OCI-LY1 (cell line): ENCODE measurements around the gene OR56A1.

Experiments
- H2AFZ ChIP-seq: fragments of 200-600 bp; sonication (generic), shearing (Covaris generic); 2 replicates; pipeline ENCODE4 v1.6.0; 2014; ENCODE audit warnings: antibody characterized with exemption, mild to moderate bottlenecking, low read length
- H3F3A ChIP-seq: fragments of 200-600 bp; sonication (generic), shearing (Covaris generic); 2 replicates; pipeline ENCODE4 v1.6.0; 2014; ENCODE audit warnings: mild to moderate bottlenecking, antibody characterized with exemption, low read length, moderate library complexity; ENCODE audit not compliant: insufficient read depth
- H3K27ac ChIP-seq: fragments of 200-600 bp; sonication (generic); 2 replicates; pipeline ENCODE4 v1.5.1; 2014; ENCODE audit warnings: low read length, mixed run types, mild to moderate bottlenecking, low read depth; ENCODE audit not compliant: poor library complexity, severe bottlenecking
- H3K27me3 ChIP-seq: fragments of 200-600 bp; sonication (generic); 2 replicates; pipeline ENCODE4 v1.6.0; 2014; ENCODE audit warnings: antibody characterized with exemption, mild to moderate bottlenecking, low read length, moderate library complexity; ENCODE audit not compliant: insufficient read depth
- H3K36me3 ChIP-seq: fragments of 200-600 bp; sonication (generic); 2 replicates; pipeline ENCODE4 v1.6.1; 2014; ENCODE audit warnings: mild to moderate bottlenecking, antibody characterized with exemption, low read length, moderate library complexity, mixed read lengths; ENCODE audit not compliant: insufficient read depth
- H3K4me1 ChIP-seq: fragments of 200-600 bp; sonication (generic); 2 replicates; pipeline ENCODE4 v1.5.1; 2014; ENCODE audit warnings: mild to moderate bottlenecking, low read length, moderate library complexity; ENCODE audit not compliant: insufficient read depth, severe bottlenecking
- H3K4me2 ChIP-seq: fragments of 200-600 bp; sonication (generic), shearing (Covaris generic); 2 replicates; pipeline ENCODE4 v1.6.1; 2014; ENCODE audit warnings: low read length
- H3K4me3 ChIP-seq: fragments of 200-600 bp; sonication (generic); 2 replicates; pipeline ENCODE4 v1.5.1; 2014; ENCODE audit warnings: low read length, low read depth, mild to moderate bottlenecking, mixed read lengths; ENCODE audit not compliant: poor library complexity, severe bottlenecking
- H3K79me2 ChIP-seq: fragments of 200-600 bp; shearing (Covaris generic); 2 replicates; pipeline ENCODE4 v1.6.1; 2016; ENCODE audit warnings: mixed run types, low read length, mixed read lengths; ENCODE audit not compliant: insufficient read depth
- H3K9ac ChIP-seq: fragments of 200-600 bp; sonication (generic), shearing (Covaris generic); 2 replicates; pipeline ENCODE4 v1.6.1; 2014; ENCODE audit warnings: mild to moderate bottlenecking, low read length, mixed read lengths
- H3K9me2 ChIP-seq: fragments of 200-600 bp; sonication (generic), shearing (Covaris generic); 2 replicates; pipeline ENCODE4 v1.6.1; 2014; ENCODE audit warnings: low read depth, mild to moderate bottlenecking, low read length, mixed read lengths
- H3K9me3 ChIP-seq: fragments of 200-600 bp; shearing (Covaris generic); 2 replicates; pipeline ENCODE4 v1.6.1; 2014; ENCODE audit warnings: low read length, mixed read lengths
- H4K20me1 ChIP-seq: fragments of 200-600 bp; sonication (generic), shearing (Covaris generic); 2 replicates; pipeline ENCODE4 v1.6.0; 2016; ENCODE audit warnings: mild to moderate bottlenecking, low read length; ENCODE audit not compliant: insufficient read depth
- CTCF ChIP-seq: fragments of 200-600 bp; sonication (generic), shearing (Covaris generic); IDR thresholded peaks from 2 replicates; pipeline ENCODE4 v1.5.1; 2017; ENCODE audit warnings: mild to moderate bottlenecking, antibody characterized with exemption, low read length, moderate library complexity, mixed read lengths
- EZH2 ChIP-seq: fragments of 200-600 bp; sonication (generic), shearing (Covaris generic); IDR thresholded peaks from 2 replicates; pipeline ENCODE4 v1.8.0; 2017; ENCODE audit warnings: borderline replicate concordance, mixed run types, mild to moderate bottlenecking, antibody characterized with exemption, low read length, moderate library complexity, mixed read lengths

Gene OR56A1

DNA sequence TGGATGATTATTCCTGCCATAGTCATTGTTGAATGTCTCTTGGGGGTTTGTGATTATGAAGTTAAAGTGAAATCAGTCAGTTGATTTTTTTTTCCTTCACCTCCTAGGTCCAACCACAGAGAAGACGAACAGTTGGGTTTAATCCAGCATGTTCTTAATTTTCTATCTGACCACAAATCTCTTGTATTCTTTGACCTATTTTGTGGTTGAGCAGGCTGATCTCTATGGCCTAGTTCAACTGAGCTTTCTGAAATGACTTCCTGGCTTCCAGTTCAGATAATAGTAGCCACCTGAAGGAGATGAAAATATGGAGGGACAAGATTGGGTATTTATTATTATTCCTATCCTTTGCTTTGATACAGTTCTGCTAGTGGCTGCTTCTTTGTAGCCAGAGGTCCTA is 57.0 kb downstream of the OR56A1 start:
- H3K9me2 ChIP-seq, result no peaks in the 10 kb centered on the region
- no peak overlapping the region for H3K4me2 ChIP-seq
- no peaks in the 10 kb centered on the region for H3K4me1 ChIP-seq
- no peaks in the 10 kb centered on the region for H3K79me2 ChIP-seq
- H3K9ac ChIP-seq, result no peak overlapping the region
- no peak overlapping the region for H3K27ac ChIP-seq
- H4K20me1 ChIP-seq, result no peaks in the 10 kb centered on the region
- H3K36me3 ChIP-seq, result no peaks in the 10 kb centered on the region
- H2AFZ ChIP-seq, result no peak overlapping the region
- TF ChIP-seq EZH2, result no peak
- no peak for TF ChIP-seq CTCF
- H3K27me3 ChIP-seq, result no peaks in the 10 kb centered on the region
- no peaks in the 10 kb centered on the region for H3K9me3 ChIP-seq
- no peaks in the 10 kb centered on the region for H3F3A ChIP-seq
- H3K4me3 ChIP-seq, result no peak overlapping the region
